ENCODE results near the gene FHDC1.

Gene FHDC1

GRCh38 chr4:152942346-152942745 lies 6.2 kb downstream of the FHDC1 start:
- no peaks in the 10 kb centered on the region for H3K9me3 ChIP-seq (ENCODE audit: severe bottlenecking)
- H3K27me3 ChIP-seq (ENCODE audit: insufficient read depth, low read depth, severe bottlenecking) = no peaks in the 10 kb centered on the region
- DNase-seq = no peak
- no peak for TF ChIP-seq CTCF (IDR thresholded peaks at IDR 0.05; ENCODE audit: low read depth, low read length)
- peaks cover 35% of the 10 kb centered on the region for H3K36me3 ChIP-seq
- no peak overlapping the region for H3K4me3 ChIP-seq (ENCODE audit: low read depth, low read length)
- H3K27ac ChIP-seq = no peak overlapping the region

GRCh38 chr4:152943672-152944071 lies 7.5 kb downstream of the FHDC1 start:
- no peak for TF ChIP-seq CTCF (IDR thresholded peaks at IDR 0.05; ENCODE audit: low read depth, low read length)
- no peaks in the 10 kb centered on the region for H3K9me3 ChIP-seq (ENCODE audit: severe bottlenecking)
- no peak for DNase-seq
- no peaks in the 10 kb centered on the region for H3K27me3 ChIP-seq (ENCODE audit: insufficient read depth, low read depth, severe bottlenecking)
- peaks cover 48% of the 10 kb centered on the region for H3K36me3 ChIP-seq
- no peak overlapping the region for H3K4me3 ChIP-seq (ENCODE audit: low read depth, low read length)
- H3K27ac ChIP-seq = no peak overlapping the region

GRCh38 chr4:152944666-152945320 lies 8.7 kb downstream of the FHDC1 start:
- no peak for DNase-seq
- H3K4me3 ChIP-seq (ENCODE audit: low read depth, low read length) = no peak overlapping the region
- TF ChIP-seq CTCF (IDR thresholded peaks at IDR 0.05; ENCODE audit: low read depth, low read length) = no peak

GRCh38 chr4:152945639-152946038 lies 9.5 kb downstream of the FHDC1 start:
- Histone ChIP-seq H3K4me3 (ENCODE audit: low read depth, low read length) (no peak overlapping the region), H3K27me3 (ENCODE audit: insufficient read depth, low read depth, severe bottlenecking) (no peaks in the 10 kb centered on the region), H3K9me3 (ENCODE audit: severe bottlenecking) (no peaks in the 10 kb centered on the region), H3K27ac (no peak overlapping the region), H3K36me3 (peaks cover 58% of the 10 kb centered on the region)
- TF ChIP-seq CTCF (IDR thresholded peaks at IDR 0.05; ENCODE audit: low read depth, low read length) = no peak
- DNase-seq = no peak

More at GRCh38 chr4:152944666-152945320, 8.7 kb downstream of the FHDC1 start:
- no peak overlapping the region for H3K27ac ChIP-seq
- peaks cover 55% of the 10 kb centered on the region for H3K36me3 ChIP-seq
- no peaks in the 10 kb centered on the region for H3K27me3 ChIP-seq (ENCODE audit: insufficient read depth, low read depth, severe bottlenecking)
- H3K9me3 ChIP-seq (ENCODE audit: severe bottlenecking) = no peaks in the 10 kb centered on the region

GRCh38 chr4:152946446-152946845 lies 10.3 kb downstream of the FHDC1 start:
- peaks cover 61% of the 10 kb centered on the region for H3K36me3 ChIP-seq
- TF ChIP-seq CTCF (IDR thresholded peaks at IDR 0.05; ENCODE audit: low read depth, low read length) = no peak
- peak overlapping the region; percentile 15; the same call in 1 of the 2 replicates for H3K27ac ChIP-seq
- H3K4me3 ChIP-seq (ENCODE audit: low read depth, low read length) = no peak overlapping the region
- peak; percentile 63 for DNase-seq
- no peaks in the 10 kb centered on the region for H3K27me3 ChIP-seq (ENCODE audit: insufficient read depth, low read depth, severe bottlenecking)
- H3K9me3 ChIP-seq (ENCODE audit: severe bottlenecking) = no peaks in the 10 kb centered on the region

- H3K27ac ChIP-seq = no peak overlapping the region
- no peak for TF ChIP-seq CTCF (IDR thresholded peaks at IDR 0.05; ENCODE audit: low read depth, low read length)
- H3K9me3 ChIP-seq (ENCODE audit: severe bottlenecking) = no peaks in the 10 kb centered on the region
- H3K36me3 ChIP-seq = peaks cover 64% of the 10 kb centered on the region
- H3K27me3 ChIP-seq (ENCODE audit: insufficient read depth, low read depth, severe bottlenecking) = no peaks in the 10 kb centered on the region
- DNase-seq = no peak
- no peak overlapping the region for H3K4me3 ChIP-seq (ENCODE audit: low read depth, low read length)
Observed at GRCh38 chr4:152947311-152947710, 11.2 kb downstream of the FHDC1 start.

Data from WERI-Rb-1 (cell line).